ENCODE data around the gene IGFL3. TPM values are rescaled to one million over a fixed set of nuclear protein-coding genes. Genes with fewer than 3 reads are reported as not detected.

Gene IGFL3
- total and polyA plus RNA-seq, 2 of the 13 experiments (the other 11 are each of a cell fraction or from before 2014, with no cell fraction given) = not detected

DNA sequence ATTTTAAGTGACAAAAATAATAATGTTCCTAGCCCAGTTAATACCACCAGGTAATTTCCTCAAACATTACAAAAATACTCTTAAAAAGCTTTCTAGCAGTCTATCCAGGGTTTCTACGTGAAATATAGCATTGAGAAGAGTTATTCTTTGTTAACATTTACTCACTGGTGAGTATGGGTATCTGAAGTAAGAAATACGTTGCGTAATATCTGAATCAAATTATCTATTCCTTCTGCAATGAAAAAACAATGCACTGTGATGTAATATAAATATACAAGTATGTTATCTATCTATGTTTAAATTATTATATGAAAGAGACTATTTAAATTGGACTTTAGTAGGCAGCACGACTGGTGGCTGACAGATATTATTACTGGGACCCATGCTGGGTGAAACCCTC, 17.8 kb upstream of the IGFL3 start:
- BruUV-seq (replicated peaks) = no TSS peak
- 28% methylated on average over 4 of the region's 4 CpGs for WGBS (ENCODE audit: low lambda C conversion rate)
- TF ChIP-seq, protein P1, sequence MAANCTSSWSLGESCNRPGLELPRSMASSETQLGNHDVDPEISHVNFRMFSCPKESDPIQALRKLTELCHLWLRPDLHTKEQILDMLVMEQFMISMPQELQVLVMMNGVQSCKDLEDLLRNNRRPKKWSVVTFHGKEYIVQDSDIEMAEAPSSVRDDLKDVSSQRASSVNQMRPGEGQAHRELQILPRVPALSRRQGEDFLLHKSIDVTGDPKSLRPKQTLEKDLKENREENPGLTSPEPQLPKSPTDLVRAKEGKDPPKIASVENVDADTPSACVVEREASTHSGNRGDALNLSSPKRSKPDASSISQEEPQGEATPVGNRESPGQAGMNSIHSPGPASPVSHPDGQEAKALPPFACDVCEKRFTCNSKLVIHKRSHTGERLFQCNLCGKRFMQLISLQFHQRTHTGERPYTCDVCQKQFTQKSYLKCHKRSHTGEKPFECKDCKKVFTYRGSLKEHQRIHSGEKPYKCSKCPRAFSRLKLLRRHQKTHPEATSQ (CRISPR knock-in tag; IDR thresholded peaks at IDR 0.05; ENCODE audit: borderline replicate concordance) = no peak
- TF ChIP-seq CEBPB (IDR thresholded peaks at IDR 0.05; ENCODE audit: borderline replicate concordance, low read depth, low read length) = peak; percentile 74; the same call in 1 of the 2 replicates

DNA sequence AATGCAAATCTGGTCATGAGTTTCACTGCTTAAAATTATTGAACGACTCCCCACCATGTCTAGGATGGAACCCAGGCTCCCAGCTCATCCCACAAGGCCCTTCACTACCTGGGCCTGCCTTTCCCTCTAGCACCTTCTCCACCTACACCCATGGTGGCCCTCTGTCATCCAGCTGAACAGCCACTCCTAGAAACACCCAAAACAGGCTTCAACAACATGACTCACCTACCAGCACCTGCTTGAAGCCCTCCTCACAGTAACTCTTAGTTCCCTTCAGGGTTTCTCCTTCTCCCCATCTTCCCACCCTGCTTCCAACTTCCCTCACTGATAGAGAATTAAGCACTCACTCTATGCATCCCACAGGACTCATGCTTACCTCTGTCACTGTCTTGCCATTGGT, 16.9 kb upstream of the IGFL3 start:
- ATAC-seq = no peak
- TF ChIP-seq ZFP62 (CRISPR knock-in tag; IDR thresholded peaks at IDR 0.05) (no peak), ZNF558 (CRISPR knock-in tag; IDR thresholded peaks at IDR 0.05; ENCODE audit: borderline replicate concordance) (no peak), ZFP36L1 (CRISPR knock-in tag; IDR thresholded peaks at IDR 0.05) (no peak), TSC22D2 (CRISPR knock-in tag; IDR thresholded peaks at IDR 0.05; ENCODE audit: borderline replicate concordance) (no peak), FLYWCH1 (CRISPR knock-in tag; IDR thresholded peaks at IDR 0.05) (no peak), PTBP1 (IDR thresholded peaks at IDR 0.05; ENCODE audit: low read depth, low read length, poor library complexity, severe bottlenecking) (no peak), ZSCAN30 (CRISPR knock-in tag; IDR thresholded peaks at IDR 0.05) (no peak), ISX (CRISPR knock-in tag; conservative IDR thresholded peaks at IDR 0.05) (no peak)
- TF ChIP-seq, protein P2, sequence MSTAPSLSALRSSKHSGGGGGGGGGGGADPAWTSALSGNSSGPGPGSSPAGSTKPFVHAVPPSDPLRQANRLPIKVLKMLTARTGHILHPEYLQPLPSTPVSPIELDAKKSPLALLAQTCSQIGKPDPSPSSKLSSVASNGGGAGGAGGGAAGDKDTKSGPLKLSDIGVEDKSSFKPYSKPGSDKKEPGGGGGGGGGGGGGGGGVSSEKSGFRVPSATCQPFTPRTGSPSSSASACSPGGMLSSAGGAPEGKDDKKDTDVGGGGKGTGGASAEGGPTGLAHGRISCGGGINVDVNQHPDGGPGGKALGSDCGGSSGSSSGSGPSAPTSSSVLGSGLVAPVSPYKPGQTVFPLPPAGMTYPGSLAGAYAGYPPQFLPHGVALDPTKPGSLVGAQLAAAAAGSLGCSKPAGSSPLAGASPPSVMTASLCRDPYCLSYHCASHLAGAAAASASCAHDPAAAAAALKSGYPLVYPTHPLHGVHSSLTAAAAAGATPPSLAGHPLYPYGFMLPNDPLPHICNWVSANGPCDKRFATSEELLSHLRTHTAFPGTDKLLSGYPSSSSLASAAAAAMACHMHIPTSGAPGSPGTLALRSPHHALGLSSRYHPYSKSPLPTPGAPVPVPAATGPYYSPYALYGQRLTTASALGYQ (CRISPR knock-in tag; IDR thresholded peaks at IDR 0.05) = no peak

More for the DNA sequence above, 17.8 kb upstream of the IGFL3 start:
- CTCF ChIA-PET (ENCODE audit: low intra/inter-chr PET ratio, low total read pairs) = no interaction called here
- Histone ChIP-seq H2AFZ (ENCODE audit: low read length) (no peak overlapping the region), H3K4me3 (replicated peaks in 1 of 3; ENCODE audit: insufficient read depth in 1 of 3, low read depth in 2 of 3, low read length in 3 of 3) (no peak overlapping the region), H3K36me3 (replicated peaks in 1 of 2; ENCODE audit: control insufficient read depth in 1 of 2, insufficient read depth in 2 of 2, low read length in 2 of 2) (no peaks in the 10 kb centered on the region), H3K4me2 (ENCODE audit: low read depth, low read length) (no peak overlapping the region), H4K20me1 (ENCODE audit: insufficient read depth, low read length) (no peaks in the 10 kb centered on the region), H3K27me3 (ENCODE audit: control insufficient read depth in 1 of 2, insufficient read depth in 2 of 2, low read length in 2 of 2) (no peaks in the 10 kb centered on the region), H3K9me3 (ENCODE audit: low read length) (no peaks in the 10 kb centered on the region), H3K4me1 (ENCODE audit: insufficient read depth, low read length) (no peaks in the 10 kb centered on the region), H3K9ac (ENCODE audit: insufficient read depth, low read depth, low read length) (no peak overlapping the region), H3K27ac (ENCODE audit: extremely low read length, insufficient read depth, low read length) (no peak overlapping the region), H3K79me2 (ENCODE audit: insufficient read depth, low read length) (no peaks in the 10 kb centered on the region)
- FAIRE-seq (no peak), DNase-seq (ENCODE audit: low spot score) (no peak), ATAC-seq (no peak)
- intact Hi-C loops (cut with micrococcal nuclease; ENCODE audit: unreplicated experiment) = no loop called here
- POLR2A ChIA-PET = no interaction called here
- in situ Hi-C loops (cut with HindIII; ENCODE audit: extremely low pct_ligation_motif_present, low pct_unique_long_range_greater_than_20kb) = no loop called here

More for the DNA sequence above, 16.9 kb upstream of the IGFL3 start:
- Histone ChIP-seq H3K9me3 (ENCODE audit: low read length) (no peaks in the 10 kb centered on the region), H3K9ac (ENCODE audit: insufficient read depth, low read depth, low read length) (no peak overlapping the region), H2AFZ (ENCODE audit: low read length) (no peak overlapping the region), H3K79me2 (ENCODE audit: insufficient read depth, low read length) (no peaks in the 10 kb centered on the region), H3K4me1 (ENCODE audit: insufficient read depth, low read length) (no peaks in the 10 kb centered on the region), H3K27ac (ENCODE audit: extremely low read length, insufficient read depth, low read length) (no peak overlapping the region), H4K20me1 (ENCODE audit: insufficient read depth, low read length) (no peaks in the 10 kb centered on the region), H3K27me3 (ENCODE audit: control insufficient read depth in 1 of 2, insufficient read depth in 2 of 2, low read length in 2 of 2) (no peaks in the 10 kb centered on the region), H3K4me3 (replicated peaks in 1 of 3; ENCODE audit: insufficient read depth in 1 of 3, low read depth in 2 of 3, low read length in 3 of 3) (no peak overlapping the region), H3K4me2 (ENCODE audit: low read depth, low read length) (no peak overlapping the region), H3K36me3 (replicated peaks in 1 of 2; ENCODE audit: control insufficient read depth in 1 of 2, insufficient read depth in 2 of 2, low read length in 2 of 2) (no peaks in the 10 kb centered on the region)
- intact Hi-C loops (cut with micrococcal nuclease; ENCODE audit: unreplicated experiment) (no loop called here), in situ Hi-C loops (cut with HindIII; ENCODE audit: extremely low pct_ligation_motif_present, low pct_unique_long_range_greater_than_20kb) (no loop called here)
- 10% methylated on average over 1 of the region's 1 CpG for WGBS (ENCODE audit: low lambda C conversion rate)
- FAIRE-seq (no peak), DNase-seq (ENCODE audit: low spot score) (no peak)
- no TSS peak for BruUV-seq (replicated peaks)
- POLR2A ChIA-PET = no interaction called here
- CTCF ChIA-PET (ENCODE audit: low intra/inter-chr PET ratio, low total read pairs) = no interaction called here

All from HepG2 (cell line).